ENCODE results near the gene ST6GALNAC5. TPM values are rescaled to one million over a fixed set of nuclear protein-coding genes. Genes with fewer than 3 reads are reported as not detected.

ST6GALNAC5 gene
- total and polyA plus RNA-seq, 2 of the 13 experiments (the other 11 are each of a cell fraction or from before 2014, with no cell fraction given), result not detected

DNA sequence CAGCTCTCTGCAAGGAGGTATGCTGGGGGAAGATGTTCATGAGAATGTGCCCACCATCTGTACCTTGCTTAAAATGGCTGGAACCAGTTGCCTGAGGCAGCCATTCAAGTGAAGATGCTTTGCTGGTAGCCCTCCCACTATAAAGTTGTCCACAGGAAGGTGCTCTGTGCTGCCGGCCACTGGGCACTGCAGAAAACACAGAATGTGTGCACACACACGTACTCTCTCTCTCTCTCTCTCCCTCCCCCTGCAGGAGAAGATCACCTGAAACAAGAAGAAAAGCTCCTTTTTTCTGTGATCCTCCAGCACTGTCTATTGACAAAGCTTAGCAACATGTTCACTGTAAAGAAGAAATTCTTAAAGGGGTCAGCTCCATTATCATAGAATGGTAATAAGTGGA lies 217.2 kb downstream of the ST6GALNAC5 start (continued):
- no peak for TF ChIP-seq ZHX2 (IDR thresholded peaks at IDR 0.05; ENCODE audit: low read depth)
- no peak for TF ChIP-seq ZHX2 (CRISPR knock-in tag; IDR thresholded peaks at IDR 0.05; ENCODE audit: borderline replicate concordance)
- TF ChIP-seq HES4 (CRISPR knock-in tag; IDR thresholded peaks at IDR 0.05; ENCODE audit: borderline replicate concordance), result no peak
- no peak for TF ChIP-seq ZBTB7B (CRISPR knock-in tag; IDR thresholded peaks at IDR 0.05)

GRCh38 chr1:77085109-77085508 lies 217.8 kb downstream of the ST6GALNAC5 start:
- ChIA-PET POLR2A (no interaction called here), CTCF (ENCODE audit: low intra/inter-chr PET ratio, low total read pairs) (no interaction called here)
- H3K27me3 ChIP-seq (ENCODE audit: control insufficient read depth in 1 of 2, insufficient read depth in 2 of 2, low read length in 2 of 2), result no peaks in the 10 kb centered on the region
- no peaks in the 10 kb centered on the region for H3K9me3 ChIP-seq (ENCODE audit: low read length)
- 71% methylated on average over 1 of the region's 1 CpG for WGBS (ENCODE audit: low lambda C conversion rate)
- H3K4me1 ChIP-seq (ENCODE audit: insufficient read depth, low read length), result no peaks in the 10 kb centered on the region
- no peak for FAIRE-seq
- intact Hi-C loops (cut with micrococcal nuclease; ENCODE audit: unreplicated experiment) (no loop called here), in situ Hi-C loops (cut with HindIII; ENCODE audit: extremely low pct_ligation_motif_present, low pct_unique_long_range_greater_than_20kb) (no loop called here)
- H3K79me2 ChIP-seq (ENCODE audit: insufficient read depth, low read length), result no peaks in the 10 kb centered on the region
- H2AFZ ChIP-seq (ENCODE audit: low read length), result no peak overlapping the region
- DNase-seq (ENCODE audit: low spot score), result no peak
- H3K9ac ChIP-seq (ENCODE audit: insufficient read depth, low read depth, low read length), result no peak overlapping the region
- no peak for ATAC-seq
- no TSS peak for BruUV-seq (replicated peaks)
- no peak overlapping the region for H3K27ac ChIP-seq (ENCODE audit: extremely low read length, insufficient read depth, low read length)
- no peak overlapping the region for H3K4me3 ChIP-seq (replicated peaks in 1 of 3; ENCODE audit: insufficient read depth in 1 of 3, low read depth in 2 of 3, low read length in 3 of 3)
- H4K20me1 ChIP-seq (ENCODE audit: insufficient read depth, low read length), result no peaks in the 10 kb centered on the region
- no peak overlapping the region for H3K4me2 ChIP-seq (ENCODE audit: low read depth, low read length)
- no peaks in the 10 kb centered on the region for H3K36me3 ChIP-seq (replicated peaks in 1 of 2; ENCODE audit: control insufficient read depth in 1 of 2, insufficient read depth in 2 of 2, low read length in 2 of 2)
- TF ChIP-seq HOXD1 (CRISPR knock-in tag; IDR thresholded peaks at IDR 0.05) (no peak), MAFK (conservative IDR thresholded peaks at IDR 0.05 in 1 of 2, IDR thresholded peaks at IDR 0.05 in 1 of 2; ENCODE audit: low read length in 2 of 2) (no peak), HMGA1 (CRISPR knock-in tag; conservative IDR thresholded peaks at IDR 0.05) (no peak), POLR2AphosphoS2 (IDR thresholded peaks at IDR 0.05; ENCODE audit: low read depth, low read length) (no peak), PLRG1 (conservative IDR thresholded peaks at IDR 0.05) (no peak), ZNF720 (CRISPR knock-in tag; IDR thresholded peaks at IDR 0.05) (no peak), NCOA2 (CRISPR knock-in tag; IDR thresholded peaks at IDR 0.05) (no peak), HOXA3 (CRISPR knock-in tag; IDR thresholded peaks at IDR 0.05) (no peak), ZBTB43 (CRISPR knock-in tag; conservative IDR thresholded peaks at IDR 0.05) (no peak), BCL3 (CRISPR knock-in tag; IDR thresholded peaks at IDR 0.05) (no peak), CSRNP2 (CRISPR knock-in tag; conservative IDR thresholded peaks at IDR 0.05; ENCODE audit: low read depth) (no peak)

Measured in HepG2 (cell line).